H1 (cell line): ENCODE results near the gene TMIGD2. TPM values are rescaled to one million over a fixed set of nuclear protein-coding genes. Genes with fewer than 3 reads are reported as not detected.

Experiments used
- BACH1 ChIP-seq: IDR thresholded peaks from 2 replicates; pipeline ENCODE4 v1.6.1; 2012; ENCODE audit warnings: low read length, improper control_type of control experiment
- CHD2 ChIP-seq: IDR thresholded peaks from 2 replicates; pipeline ENCODE4 v1.6.1; 2012; ENCODE audit warnings: low read length, improper control_type of control experiment
- HDAC6 ChIP-seq: IDR thresholded peaks from one replicate; pipeline ENCODE4 v1.7.1; 2012; ENCODE audit warnings: low read depth, mild to moderate bottlenecking, inconsistent platforms, low read length, moderate library complexity
- SRF ChIP-seq: IDR thresholded peaks from 2 replicates; pipeline ENCODE4 v1.6.1; 2011; ENCODE audit warnings: mild to moderate bottlenecking, low read depth, low read length, moderate library complexity
- polyA plus RNA-seq, 7 experiments: library from polyadenylated mRNA; depleted of rRNA in 3 of 7; stranded (reverse) in 5 of 7; unstranded in 2 of 7; fragments of >200 nt in 5 of 7; fragments of 200-250 nt in 2 of 7; gene quantifications; 1 replicate in 5 of 7; 2 replicates in 1 of 7; 4 replicates in 1 of 7; pipeline versions ENCODE4 v1.2.1 to v1.2.3, GENCODE V29; 2011 to 2013; ENCODE audit warnings: missing spikeins in 2 of 7, mixed read lengths in 2 of 7
- total RNA-seq: library from RNA; stranded (reverse); fragmentation: NEBNext Ultra II Directional; extraction: Animal tissue kit (Norgen Biotek cat#: 25700); gene quantifications from 2 replicates; pipeline ENCODE4 v1.2.1, GENCODE V29; 2021

The TMIGD2 gene
- total and polyA plus RNA-seq, 2 of the 8 experiments (the other 6 are each of a cell fraction or from before 2014, with no cell fraction given), result 0.39 to 0.41 TPM

DNA sequence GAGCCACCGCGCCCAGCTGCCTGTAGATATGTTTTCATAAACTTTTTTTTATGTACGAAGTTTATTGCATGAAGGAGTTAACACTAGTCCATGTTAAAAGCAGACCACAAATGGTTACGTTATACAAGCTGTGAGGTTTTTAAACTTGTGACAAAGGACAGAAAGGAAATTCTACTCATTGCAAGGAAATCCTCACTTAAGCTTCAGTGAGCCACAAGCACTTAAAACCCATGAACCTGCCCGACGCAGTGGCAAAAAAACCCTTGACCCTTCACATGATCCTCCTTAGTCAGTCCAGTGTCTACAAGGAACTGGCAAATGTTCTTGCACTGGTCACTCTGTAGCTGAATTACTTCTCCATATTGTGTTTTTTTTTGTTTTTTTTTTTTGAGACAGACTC is 45.3 kb upstream of the TMIGD2 start (continued):
- TF ChIP-seq CHD2 (no peak), BACH1 (no peak), HDAC6 (no peak), SRF (no peak)
